ENCODE results near the gene KLRF1. TPM values are rescaled to one million over a fixed set of nuclear protein-coding genes. Genes with fewer than 3 reads are reported as not detected.

The KLRF1 gene
- total and polyA plus RNA-seq, 2 experiments from 2014 or later, result not detected

- Histone ChIP-seq H3K36me3 (replicated peaks; ENCODE audit: insufficient read depth, low read depth) (no peaks in the 10 kb centered on the region), H3K9me2 (replicated peaks; ENCODE audit: insufficient read depth) (no peaks in the 10 kb centered on the region), H3K4me2 (peak overlapping the region; percentile 19), H2AFZ (no peak overlapping the region), H3K27ac (no peak overlapping the region), H3K27me3 (no peaks in the 10 kb centered on the region), H3K4me3 (no peak overlapping the region), H3K4me1 (ENCODE audit: insufficient read depth) (no peaks in the 10 kb centered on the region), H3K79me2 (no peaks in the 10 kb centered on the region), H4K20me1 (ENCODE audit: insufficient read depth, poor library complexity, severe bottlenecking) (no peaks in the 10 kb centered on the region), H3K9me3 (ENCODE audit: low read depth) (no peaks in the 10 kb centered on the region)
- no peak for DNase-seq (ENCODE audit: low spot score)
- TF ChIP-seq, protein P1, sequence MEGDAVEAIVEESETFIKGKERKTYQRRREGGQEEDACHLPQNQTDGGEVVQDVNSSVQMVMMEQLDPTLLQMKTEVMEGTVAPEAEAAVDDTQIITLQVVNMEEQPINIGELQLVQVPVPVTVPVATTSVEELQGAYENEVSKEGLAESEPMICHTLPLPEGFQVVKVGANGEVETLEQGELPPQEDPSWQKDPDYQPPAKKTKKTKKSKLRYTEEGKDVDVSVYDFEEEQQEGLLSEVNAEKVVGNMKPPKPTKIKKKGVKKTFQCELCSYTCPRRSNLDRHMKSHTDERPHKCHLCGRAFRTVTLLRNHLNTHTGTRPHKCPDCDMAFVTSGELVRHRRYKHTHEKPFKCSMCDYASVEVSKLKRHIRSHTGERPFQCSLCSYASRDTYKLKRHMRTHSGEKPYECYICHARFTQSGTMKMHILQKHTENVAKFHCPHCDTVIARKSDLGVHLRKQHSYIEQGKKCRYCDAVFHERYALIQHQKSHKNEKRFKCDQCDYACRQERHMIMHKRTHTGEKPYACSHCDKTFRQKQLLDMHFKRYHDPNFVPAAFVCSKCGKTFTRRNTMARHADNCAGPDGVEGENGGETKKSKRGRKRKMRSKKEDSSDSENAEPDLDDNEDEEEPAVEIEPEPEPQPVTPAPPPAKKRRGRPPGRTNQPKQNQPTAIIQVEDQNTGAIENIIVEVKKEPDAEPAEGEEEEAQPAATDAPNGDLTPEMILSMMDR (IDR thresholded peaks at IDR 0.05; ENCODE audit: poor library complexity), result no peak
- TF ChIP-seq EZH2phosphoT487 (IDR thresholded peaks at IDR 0.05; ENCODE audit: low read depth, severe bottlenecking, unreplicated experiment) (no peak), EZH2 (IDR thresholded peaks at IDR 0.05; ENCODE audit: borderline replicate concordance) (no peak)
- WGBS (ENCODE audit: low lambda C conversion rate, missing lambda C conversion rate), result 58% methylated on average over 7 of the region's 7 CpGs
These were observed 30.3 kb upstream of the KLRF1 start for GRCh38 chr12:9796971-9797370.

GRCh38 chr12:9797722-9798619 lies 29.3 kb upstream of the KLRF1 start:
- Histone ChIP-seq H3K4me3 (no peak overlapping the region), H2AFZ (no peak overlapping the region), H3K9me2 (replicated peaks; ENCODE audit: insufficient read depth) (no peaks in the 10 kb centered on the region)

DNA sequence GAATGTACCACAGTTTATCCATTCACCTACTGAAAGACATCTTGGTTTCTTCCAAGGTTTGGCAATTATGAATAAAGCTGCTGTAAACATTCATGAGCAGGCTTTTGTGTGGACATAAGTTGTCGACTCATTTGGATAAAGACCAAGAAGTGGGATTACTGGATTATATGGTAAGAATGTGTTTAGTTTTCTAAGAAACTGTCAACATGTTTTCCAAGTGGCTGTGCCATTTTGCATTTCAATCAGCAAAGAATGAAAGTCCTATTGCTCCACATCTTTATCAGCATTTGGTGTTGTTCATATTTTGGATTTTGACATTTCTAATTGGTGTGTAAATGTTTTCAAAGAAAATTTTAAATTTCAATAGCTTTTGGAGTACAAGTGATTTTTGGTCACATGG lies 27.3 kb upstream of the KLRF1 start:
- Histone ChIP-seq H3K4me3 (no peak overlapping the region), H3K4me2 (no peak overlapping the region), H3K9me2 (replicated peaks; ENCODE audit: insufficient read depth) (no peaks in the 10 kb centered on the region), H3K79me2 (no peaks in the 10 kb centered on the region), H4K20me1 (ENCODE audit: insufficient read depth, poor library complexity, severe bottlenecking) (no peaks in the 10 kb centered on the region), H2AFZ (no peak overlapping the region), H3K4me1 (ENCODE audit: insufficient read depth) (no peaks in the 10 kb centered on the region), H3K27ac (no peak overlapping the region), H3K36me3 (replicated peaks; ENCODE audit: insufficient read depth, low read depth) (no peaks in the 10 kb centered on the region), H3K9me3 (ENCODE audit: low read depth) (no peaks in the 10 kb centered on the region), H3K27me3 (no peaks in the 10 kb centered on the region)
- no peak for DNase-seq (ENCODE audit: low spot score)
- WGBS (ENCODE audit: low lambda C conversion rate, missing lambda C conversion rate), result 48% methylated on average over 1 of the region's 1 CpG
- TF ChIP-seq, protein P1 (IDR thresholded peaks at IDR 0.05; ENCODE audit: poor library complexity), result no peak
- TF ChIP-seq EZH2phosphoT487 (IDR thresholded peaks at IDR 0.05; ENCODE audit: low read depth, severe bottlenecking, unreplicated experiment) (no peak), EZH2 (IDR thresholded peaks at IDR 0.05; ENCODE audit: borderline replicate concordance) (no peak)

More at GRCh38 chr12:9797722-9798619, 29.3 kb upstream of the KLRF1 start:
- peak; percentile 81 for DNase-seq (ENCODE audit: low spot score)
- WGBS (ENCODE audit: low lambda C conversion rate, missing lambda C conversion rate), result 59% methylated on average over 7 of the region's 7 CpGs
- no peak overlapping the region for H3K27ac ChIP-seq
- H3K79me2 ChIP-seq, result no peaks in the 10 kb centered on the region
- no peaks in the 10 kb centered on the region for H3K4me1 ChIP-seq (ENCODE audit: insufficient read depth)
- no peak overlapping the region for H3K4me2 ChIP-seq
- no peaks in the 10 kb centered on the region for H3K36me3 ChIP-seq (replicated peaks; ENCODE audit: insufficient read depth, low read depth)
- TF ChIP-seq, protein P1 (IDR thresholded peaks at IDR 0.05; ENCODE audit: poor library complexity), result peak; percentile 61
- TF ChIP-seq EZH2phosphoT487 (IDR thresholded peaks at IDR 0.05; ENCODE audit: low read depth, severe bottlenecking, unreplicated experiment) (no peak), EZH2 (IDR thresholded peaks at IDR 0.05; ENCODE audit: borderline replicate concordance) (no peak)
- no peaks in the 10 kb centered on the region for H3K9me3 ChIP-seq (ENCODE audit: low read depth)
- no peaks in the 10 kb centered on the region for H4K20me1 ChIP-seq (ENCODE audit: insufficient read depth, poor library complexity, severe bottlenecking)
- H3K27me3 ChIP-seq, result no peaks in the 10 kb centered on the region
